GM12875 (cell line): ENCODE data around the gene MLEC.
"Not testable (repeated sequence)": the region's sequence is repeated elsewhere in the genome, so short reads cannot be mapped to it uniquely, and the experiment has no call there.

Experiments used
- H3K4me3 ChIP-seq: one replicate; pipeline ENCODE4 v1.5.1; 2011; ENCODE audit warnings: low read depth, low read length, control low read depth
- TF ChIP-seq, protein P1 (sequence below): IDR thresholded peaks from 2 replicates; pipeline ENCODE4 v1.5.1; 2011; ENCODE audit warnings: low read depth, mild to moderate bottlenecking, control low read depth, inconsistent platforms, low read length, moderate library complexity, borderline replicate concordance; ENCODE audit not compliant: insufficient read depth

Gene MLEC

GRCh38 chr12:120663741-120664140 is 23.2 kb upstream of the MLEC start:
- TF ChIP-seq, protein P1, sequence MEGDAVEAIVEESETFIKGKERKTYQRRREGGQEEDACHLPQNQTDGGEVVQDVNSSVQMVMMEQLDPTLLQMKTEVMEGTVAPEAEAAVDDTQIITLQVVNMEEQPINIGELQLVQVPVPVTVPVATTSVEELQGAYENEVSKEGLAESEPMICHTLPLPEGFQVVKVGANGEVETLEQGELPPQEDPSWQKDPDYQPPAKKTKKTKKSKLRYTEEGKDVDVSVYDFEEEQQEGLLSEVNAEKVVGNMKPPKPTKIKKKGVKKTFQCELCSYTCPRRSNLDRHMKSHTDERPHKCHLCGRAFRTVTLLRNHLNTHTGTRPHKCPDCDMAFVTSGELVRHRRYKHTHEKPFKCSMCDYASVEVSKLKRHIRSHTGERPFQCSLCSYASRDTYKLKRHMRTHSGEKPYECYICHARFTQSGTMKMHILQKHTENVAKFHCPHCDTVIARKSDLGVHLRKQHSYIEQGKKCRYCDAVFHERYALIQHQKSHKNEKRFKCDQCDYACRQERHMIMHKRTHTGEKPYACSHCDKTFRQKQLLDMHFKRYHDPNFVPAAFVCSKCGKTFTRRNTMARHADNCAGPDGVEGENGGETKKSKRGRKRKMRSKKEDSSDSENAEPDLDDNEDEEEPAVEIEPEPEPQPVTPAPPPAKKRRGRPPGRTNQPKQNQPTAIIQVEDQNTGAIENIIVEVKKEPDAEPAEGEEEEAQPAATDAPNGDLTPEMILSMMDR: no peak
- no peak overlapping the region for H3K4me3 ChIP-seq

GRCh38 chr12:120666571-120667390 is 20.2 kb upstream of the MLEC start:
- no peak overlapping the region for H3K4me3 ChIP-seq
- TF ChIP-seq, protein P1: no peak

GRCh38 chr12:120668091-120668867 is 18.7 kb upstream of the MLEC start:
- H3K4me3 ChIP-seq: no peak overlapping the region
- TF ChIP-seq, protein P1: no peak

DNA sequence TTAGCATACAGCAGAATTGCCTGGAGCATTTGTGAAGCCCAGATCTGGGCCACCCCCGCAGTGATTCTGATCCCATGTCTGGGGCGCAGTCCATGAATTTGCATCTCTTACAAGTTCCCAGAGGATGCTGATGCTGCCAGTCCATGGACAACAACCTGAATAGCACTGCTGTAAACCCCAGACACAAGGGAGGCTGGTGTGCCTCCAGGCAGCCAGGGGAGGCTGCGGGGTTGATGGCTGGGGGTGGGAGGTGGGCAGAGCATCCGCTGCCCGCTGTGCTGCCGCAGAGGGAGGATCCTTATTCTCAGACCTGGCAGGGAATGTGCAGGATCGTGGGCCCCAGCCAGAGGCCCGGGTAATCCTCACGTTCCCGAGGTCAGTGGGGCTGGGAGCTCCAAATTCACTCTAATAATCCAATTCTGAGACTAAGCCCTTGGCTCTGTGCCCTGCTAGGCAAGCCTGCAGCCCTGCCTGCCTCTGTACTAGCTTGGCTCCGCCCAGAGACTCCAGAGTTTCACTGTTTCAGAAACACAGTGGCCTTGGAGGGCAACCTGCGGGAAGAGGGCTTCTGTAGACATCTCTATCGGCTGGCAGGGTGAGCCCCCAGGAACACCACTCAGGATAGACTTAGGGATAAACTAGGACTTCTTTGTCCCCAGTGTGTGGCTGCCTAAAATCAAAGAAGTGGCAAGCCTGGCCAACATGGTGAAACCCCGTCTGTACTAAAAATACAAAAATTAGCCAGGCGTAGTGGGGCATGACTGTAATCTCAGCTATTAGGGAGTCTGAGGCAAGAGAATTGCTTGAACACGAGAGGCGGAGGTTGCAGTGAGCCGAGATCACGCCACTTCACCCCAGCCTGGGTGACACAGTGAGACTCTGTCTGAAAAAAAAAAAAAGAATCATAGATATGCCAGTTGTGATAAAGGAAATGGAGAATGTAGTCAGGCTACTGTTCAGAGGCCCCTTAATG is 17.8 kb upstream of the MLEC start:
- TF ChIP-seq, protein P1: no peak

DNA sequence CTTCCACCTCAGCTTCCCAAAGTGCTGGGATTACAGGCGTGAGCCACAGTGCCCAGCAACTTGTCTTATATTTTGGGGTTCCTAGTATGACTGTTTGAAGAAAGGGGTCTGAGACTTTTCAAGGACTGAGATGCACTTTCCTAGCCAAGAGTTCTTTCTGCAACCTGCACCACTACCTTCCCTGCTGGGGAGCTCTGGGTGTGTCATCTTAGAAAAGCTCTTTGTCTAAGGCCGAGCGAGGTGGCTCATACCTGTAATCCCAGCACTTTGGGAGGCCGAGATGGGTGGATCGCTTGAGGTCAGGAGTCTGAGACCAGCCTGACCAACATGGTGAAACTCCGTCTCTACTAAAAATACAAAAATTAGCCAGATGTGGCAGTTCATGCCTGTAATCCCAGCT is 16.7 kb upstream of the MLEC start:
- not testable (repeated sequence) for H3K4me3 ChIP-seq

More for the DNA sequence above, 17.8 kb upstream of the MLEC start:
- H3K4me3 ChIP-seq: peak overlapping the region; percentile 11

DNA sequence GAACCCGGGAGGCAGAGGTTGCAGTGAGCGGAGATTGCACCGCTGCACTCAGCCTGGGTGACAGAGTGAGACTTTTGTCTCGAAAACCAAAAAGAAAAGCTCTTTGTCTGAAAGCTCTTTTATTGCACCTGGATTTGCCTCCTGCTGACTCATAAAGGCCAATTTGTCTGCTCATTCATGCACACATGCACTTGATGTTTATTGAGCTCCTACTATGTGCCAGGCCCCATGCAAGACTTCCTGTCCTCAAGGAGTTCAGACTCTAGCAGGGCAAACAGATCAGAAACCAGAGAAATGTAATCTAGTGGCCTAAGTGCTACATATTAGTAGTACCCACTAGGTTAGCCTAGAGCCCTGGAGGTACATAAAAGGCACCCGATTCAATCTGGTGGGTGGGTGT is 16.3 kb upstream of the MLEC start:
- H3K4me3 ChIP-seq: no peak overlapping the region

More for the DNA sequence above, 16.3 kb upstream of the MLEC start:
- TF ChIP-seq, protein P1: no peak
